GM18502 (cell line): Measurements from ENCODE around the gene NHS.
"Not testable (repeated sequence)": the region's sequence is repeated elsewhere in the genome, so short reads cannot be mapped to it uniquely, and the experiment has no call there.

Experiments
- ATAC-seq: cut with Tn5 transposase; IDR thresholded peaks from one replicate; pipeline ENCODE4 v1.9.1; 2021; ENCODE audit warnings: mild to moderate bottlenecking; ENCODE audit not compliant: unreplicated experiment, poor library complexity

The NHS gene

GRCh38 chrX:17568804-17569203, 193.8 kb downstream of the NHS start:
- not testable (repeated sequence) for ATAC-seq

- no peak for ATAC-seq
These were observed 204.0 kb downstream of the NHS start for GRCh38 chrX:17579026-17579425.

GRCh38 chrX:17580539-17581152, 205.6 kb downstream of the NHS start:
- ATAC-seq: no peak

- no peak for ATAC-seq
These were observed 206.6 kb downstream of the NHS start for GRCh38 chrX:17581641-17582040.

- ATAC-seq: no peak
These were observed 209.3 kb downstream of the NHS start for GRCh38 chrX:17584248-17584681.

GRCh38 chrX:17585006-17585405, 210.0 kb downstream of the NHS start:
- no peak for ATAC-seq

GRCh38 chrX:17587366-17587765, 212.4 kb downstream of the NHS start:
- ATAC-seq: no peak

- no peak for ATAC-seq
These were observed 213.3 kb downstream of the NHS start for GRCh38 chrX:17588303-17588702.

GRCh38 chrX:17590892-17591740, 216.1 kb downstream of the NHS start:
- ATAC-seq: peak; percentile 72

GRCh38 chrX:17591741-17592110, 216.7 kb downstream of the NHS start:
- peak; percentile 43 for ATAC-seq

GRCh38 chrX:17592117-17592516, 217.1 kb downstream of the NHS start:
- ATAC-seq: no peak

GRCh38 chrX:17594693-17595092, 219.7 kb downstream of the NHS start:
- no peak for ATAC-seq

GRCh38 chrX:17595456-17596035, 220.5 kb downstream of the NHS start:
- ATAC-seq: no peak

- no peak for ATAC-seq
These were observed 221.1 kb downstream of the NHS start for GRCh38 chrX:17596061-17596460.

GRCh38 chrX:17596546-17597205, 221.7 kb downstream of the NHS start:
- ATAC-seq: no peak

- ATAC-seq: no peak
These were observed 222.3 kb downstream of the NHS start for GRCh38 chrX:17597327-17597726.

- no peak for ATAC-seq
These were observed 222.9 kb downstream of the NHS start for GRCh38 chrX:17597836-17598439.

- ATAC-seq: no peak
These were observed 226.6 kb downstream of the NHS start for GRCh38 chrX:17601441-17602200.

- ATAC-seq: no peak
These were observed 227.2 kb downstream of the NHS start for GRCh38 chrX:17602245-17602644.

- ATAC-seq: no peak
These were observed 228.2 kb downstream of the NHS start for GRCh38 chrX:17603196-17603595.
